HG03095 (cell line): ENCODE results near the gene CTTNBP2.

Experiments
- ATAC-seq: cut with Tn5 transposase; IDR thresholded peaks from one replicate; pipeline ENCODE4 v1.9.1; 2021; ENCODE audit warnings: moderate library complexity; ENCODE audit not compliant: unreplicated experiment

The CTTNBP2 gene

GRCh38 chr7:117872561-117873309 lies 506 bp downstream of the CTTNBP2 start:
- no peak for ATAC-seq

- no peak for ATAC-seq
Observed at GRCh38 chr7:117871778-117872538, 1.3 kb downstream of the CTTNBP2 start.

GRCh38 chr7:117871401-117871777 lies 1.9 kb downstream of the CTTNBP2 start:
- no peak for ATAC-seq

GRCh38 chr7:117870448-117871130 lies 2.7 kb downstream of the CTTNBP2 start:
- ATAC-seq: no peak

- ATAC-seq: no peak
Observed at GRCh38 chr7:117869374-117869773, 3.9 kb downstream of the CTTNBP2 start.

GRCh38 chr7:117863618-117864017 lies 9.6 kb downstream of the CTTNBP2 start:
- no peak for ATAC-seq

GRCh38 chr7:117862378-117862777 lies 10.9 kb downstream of the CTTNBP2 start:
- ATAC-seq: no peak

GRCh38 chr7:117859246-117859812 lies 13.9 kb downstream of the CTTNBP2 start:
- no peak for ATAC-seq

GRCh38 chr7:117858712-117859111 lies 14.5 kb downstream of the CTTNBP2 start:
- no peak for ATAC-seq

- ATAC-seq: no peak
Observed at GRCh38 chr7:117857718-117858117, 15.5 kb downstream of the CTTNBP2 start.

GRCh38 chr7:117856196-117856595 lies 17.0 kb downstream of the CTTNBP2 start:
- no peak for ATAC-seq

GRCh38 chr7:117854186-117854585 lies 19.1 kb downstream of the CTTNBP2 start:
- no peak for ATAC-seq

GRCh38 chr7:117848941-117849340 lies 24.3 kb downstream of the CTTNBP2 start:
- ATAC-seq: no peak

- ATAC-seq: no peak
Observed at GRCh38 chr7:117844678-117845077, 28.6 kb downstream of the CTTNBP2 start.

GRCh38 chr7:117841611-117842010 lies 31.6 kb downstream of the CTTNBP2 start:
- ATAC-seq: no peak

- no peak for ATAC-seq
Observed at GRCh38 chr7:117841011-117841410, 32.2 kb downstream of the CTTNBP2 start.

GRCh38 chr7:117839507-117839906 lies 33.7 kb downstream of the CTTNBP2 start:
- no peak for ATAC-seq

- no peak for ATAC-seq
Observed at GRCh38 chr7:117837841-117838240, 35.4 kb downstream of the CTTNBP2 start.

- ATAC-seq: no peak
Observed at GRCh38 chr7:117835016-117835664, 38.1 kb downstream of the CTTNBP2 start.

GRCh38 chr7:117830422-117830954 lies 42.8 kb downstream of the CTTNBP2 start:
- ATAC-seq: no peak
